H54 (cell line): Measurements from ENCODE around the gene MFNG.

Experiments used
- DNase-seq: peaks from one replicate; pipeline ENCODE4 v3.0.0; 2011; ENCODE audit warnings: low spot score, mixed read lengths; ENCODE audit not compliant: insufficient read length
- FAIRE-seq: peaks from 3 replicates; lab custom pipeline; 2011; peaks lifted over from hg19 to GRCh38; lab: Jason Lieb, UNC
- POLR2A ChIP-seq: IDR thresholded peaks from 2 replicates; pipeline ENCODE4 v1.6.1; 2011; ENCODE audit warnings: low read depth, mild to moderate bottlenecking, low read length

MFNG gene

GRCh38 chr22:37493979-37494378, 7.8 kb upstream of the MFNG start:
- no peak for FAIRE-seq
- no peak for DNase-seq
- no peak for TF ChIP-seq POLR2A

GRCh38 chr22:37492428-37493344, 6.5 kb upstream of the MFNG start:
- no peak for TF ChIP-seq POLR2A
- peak; percentile 11 for FAIRE-seq
- peak; percentile 55 for DNase-seq

GRCh38 chr22:37491559-37492427, 5.6 kb upstream of the MFNG start:
- FAIRE-seq (no peak), DNase-seq (no peak)
- no peak for TF ChIP-seq POLR2A

- TF ChIP-seq POLR2A, result no peak
- DNase-seq, result no peak
- FAIRE-seq, result no peak
Observed at GRCh38 chr22:37491106-37491505, 4.9 kb upstream of the MFNG start.

GRCh38 chr22:37489983-37490382, 3.8 kb upstream of the MFNG start:
- TF ChIP-seq POLR2A, result no peak
- no peak for DNase-seq
- FAIRE-seq, result no peak

GRCh38 chr22:37488337-37489135, 2.4 kb upstream of the MFNG start:
- no peak for DNase-seq
- FAIRE-seq, result no peak
- TF ChIP-seq POLR2A, result no peak

- TF ChIP-seq POLR2A, result no peak
- FAIRE-seq, result no peak
Observed at GRCh38 chr22:37487571-37487970, 1.4 kb upstream of the MFNG start.

GRCh38 chr22:37487129-37487528, 945 bp upstream of the MFNG start:
- DNase-seq (no peak), FAIRE-seq (no peak)
- TF ChIP-seq POLR2A, result no peak

More at GRCh38 chr22:37487571-37487970, 1.4 kb upstream of the MFNG start:
- DNase-seq, result no peak

GRCh38 chr22:37485395-37486223, 575 bp downstream of the MFNG start:
- TF ChIP-seq POLR2A, result no peak
- FAIRE-seq, result no peak
- no peak for DNase-seq

GRCh38 chr22:37484480-37485394, 1.4 kb downstream of the MFNG start:
- TF ChIP-seq POLR2A, result no peak
- FAIRE-seq (no peak), DNase-seq (no peak)

GRCh38 chr22:37483050-37483449, 3.1 kb downstream of the MFNG start:
- no peak for TF ChIP-seq POLR2A
- FAIRE-seq, result no peak
- DNase-seq, result no peak

GRCh38 chr22:37482244-37482643, 3.9 kb downstream of the MFNG start:
- no peak for FAIRE-seq
- no peak for TF ChIP-seq POLR2A

More at GRCh38 chr22:37482244-37482643, 3.9 kb downstream of the MFNG start:
- DNase-seq, result no peak
